NOMO-1 treated with DMSO at 0.1 percent for 48 hours (cell line): Measurements from ENCODE around the gene ABCB6.

Experiments
- DNase-seq: peaks from one replicate; lab custom pipeline; 2025; ENCODE audit not compliant: unreplicated experiment; lab: John Stamatoyannopoulos, UW

Gene ABCB6

DNA sequence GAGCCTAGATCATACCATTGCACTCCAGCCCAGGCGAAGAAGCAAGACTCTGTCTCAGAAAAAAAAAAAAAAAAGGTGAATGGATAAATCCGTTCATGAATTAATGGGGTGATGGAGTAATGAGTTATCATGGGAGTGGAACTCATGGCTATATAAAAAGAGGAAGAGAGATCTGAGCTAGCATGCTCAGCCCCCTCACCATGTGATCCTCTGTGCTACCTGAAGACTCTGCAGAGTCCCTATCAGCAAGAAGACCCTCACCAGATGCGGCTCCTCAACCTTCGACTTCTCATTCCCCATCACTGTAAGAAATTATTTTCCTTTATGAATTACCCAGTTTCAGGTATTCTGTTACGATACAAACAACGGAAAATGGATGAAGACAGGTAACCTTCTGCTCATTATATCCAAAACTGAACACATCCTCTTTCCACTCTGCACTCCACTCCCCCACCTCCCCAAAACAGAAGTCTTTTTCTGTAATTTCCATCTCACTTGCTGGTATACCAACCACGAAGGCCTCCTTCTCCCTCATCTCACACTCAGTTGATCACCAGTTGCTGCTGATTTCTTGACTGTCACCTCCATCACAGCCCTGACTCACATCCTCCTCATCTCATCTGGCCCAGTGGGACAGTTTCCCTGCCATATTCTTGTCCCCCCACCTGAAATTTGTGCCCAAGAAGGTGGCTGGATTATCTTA lies 31.9 kb downstream of the ABCB6 start:
- no peak for DNase-seq

DNA sequence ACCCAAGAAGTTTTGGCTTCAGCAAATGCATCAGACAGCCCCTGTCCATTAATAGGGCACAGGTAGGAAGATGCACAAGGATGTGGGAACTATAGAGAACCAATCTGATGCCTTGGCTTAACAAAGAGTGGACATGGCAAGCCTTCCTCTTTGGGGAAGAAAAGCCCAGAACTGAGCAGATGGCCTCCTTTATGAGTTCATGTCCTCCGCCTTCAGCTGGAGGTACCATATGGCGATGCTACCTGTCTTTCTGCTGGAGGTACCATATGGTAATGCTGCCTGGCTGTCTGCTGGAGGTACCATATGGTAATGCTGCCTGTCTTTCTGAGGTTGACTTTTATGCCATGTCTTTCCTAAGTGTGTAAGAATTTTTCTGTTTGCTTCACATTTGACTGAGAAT lies 34.6 kb downstream of the ABCB6 start:
- DNase-seq, result no peak

DNA sequence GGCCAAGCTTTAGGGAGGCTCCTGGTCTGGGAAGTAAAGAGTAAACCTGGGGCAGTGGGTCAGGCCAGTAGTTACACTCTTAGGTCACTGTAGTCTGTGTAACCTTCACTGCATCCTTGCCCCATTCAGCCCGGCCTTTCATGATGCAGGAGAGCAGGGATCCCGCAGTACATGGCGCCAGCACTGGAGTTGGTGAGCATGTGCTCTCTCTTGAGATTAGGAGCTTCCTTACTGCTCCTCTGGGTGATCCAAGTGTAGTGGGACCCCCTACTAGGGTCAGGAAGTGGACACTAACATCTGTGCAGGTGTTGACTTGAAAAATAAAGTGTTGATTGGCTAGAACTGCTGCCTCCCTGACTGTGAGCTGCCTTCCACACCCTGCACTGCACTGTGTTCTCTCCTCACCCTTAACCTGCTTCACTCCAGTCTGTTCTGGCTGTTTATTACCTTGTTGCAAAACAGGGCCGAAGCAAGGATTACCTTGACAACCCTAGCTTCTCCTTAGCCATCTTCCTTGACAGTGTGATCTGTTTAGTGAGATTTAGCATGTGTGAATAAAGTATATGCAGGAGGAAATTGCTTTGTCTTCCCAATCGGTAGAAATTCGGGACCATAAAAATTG lies 35.5 kb downstream of the ABCB6 start:
- DNase-seq, result no peak

DNA sequence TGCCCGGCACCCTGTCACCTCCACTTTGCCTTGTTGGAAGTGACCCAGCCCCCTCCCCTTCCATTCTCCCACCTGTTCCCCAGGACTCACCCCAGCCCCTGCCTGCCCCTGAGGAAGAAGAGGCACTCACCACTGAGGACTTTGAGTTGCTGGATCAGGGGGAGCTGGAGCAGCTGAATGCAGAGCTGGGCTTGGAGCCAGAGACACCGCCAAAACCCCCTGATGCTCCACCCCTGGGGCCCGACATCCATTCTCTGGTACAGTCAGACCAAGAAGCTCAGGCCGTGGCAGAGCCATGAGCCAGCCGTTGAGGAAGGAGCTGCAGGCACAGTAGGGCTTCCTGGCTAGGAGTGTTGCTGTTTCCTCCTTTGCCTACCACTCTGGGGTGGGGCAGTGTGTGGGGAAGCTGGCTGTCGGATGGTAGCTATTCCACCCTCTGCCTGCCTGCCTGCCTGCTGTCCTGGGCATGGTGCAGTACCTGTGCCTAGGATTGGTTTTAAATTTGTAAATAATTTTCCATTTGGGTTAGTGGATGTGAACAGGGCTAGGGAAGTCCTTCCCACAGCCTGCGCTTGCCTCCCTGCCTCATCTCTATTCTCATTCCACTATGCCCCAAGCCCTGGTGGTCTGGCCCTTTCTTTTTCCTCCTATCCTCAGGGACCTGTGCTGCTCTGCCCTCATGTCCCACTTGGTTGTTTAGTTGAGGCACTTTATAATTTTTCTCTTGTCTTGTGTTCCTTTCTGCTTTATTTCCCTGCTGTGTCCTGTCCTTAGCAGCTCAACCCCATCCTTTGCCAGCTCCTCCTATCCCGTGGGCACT lies 36.2 kb downstream of the ABCB6 start:
- DNase-seq, result no peak

DNA sequence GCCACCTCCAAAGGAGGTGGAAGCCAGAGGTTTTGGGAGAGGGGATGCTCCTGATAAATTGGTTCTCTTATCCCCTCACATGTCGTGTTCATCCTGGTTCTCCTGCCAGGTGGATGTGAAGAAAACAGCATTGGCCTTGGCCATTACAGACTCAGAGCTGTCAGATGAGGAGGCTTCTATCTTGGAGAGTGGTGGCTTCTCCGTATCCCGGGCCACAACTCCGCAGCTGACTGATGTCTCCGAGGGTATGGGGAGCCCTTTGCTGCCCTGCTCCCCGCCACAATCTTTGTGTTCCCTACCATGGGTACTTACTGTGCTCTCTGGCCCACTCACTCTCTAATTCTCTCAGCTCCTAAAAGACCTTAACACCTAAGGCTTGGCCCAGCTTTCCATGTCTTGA lies 37.2 kb downstream of the ABCB6 start:
- no peak for DNase-seq

DNA sequence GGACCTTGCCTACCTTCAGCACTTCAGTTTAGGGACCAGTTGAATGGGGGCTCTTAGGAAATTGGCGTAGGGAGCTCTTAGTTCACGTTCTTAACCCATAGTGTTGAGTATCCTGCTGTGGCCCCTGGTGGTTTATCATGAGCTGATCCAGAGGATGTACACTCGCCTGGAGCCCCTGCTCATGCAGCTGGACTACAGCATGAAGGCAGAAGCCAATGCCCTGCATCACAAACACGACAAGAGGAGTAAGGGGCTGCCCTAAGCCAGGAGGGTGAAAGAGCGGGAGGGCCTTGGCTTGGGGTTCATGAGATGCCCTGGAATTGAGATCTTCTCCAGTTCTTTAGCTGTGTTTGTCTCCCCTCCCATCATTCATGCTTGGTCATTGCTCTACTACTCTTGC lies 37.8 kb downstream of the ABCB6 start:
- no peak for DNase-seq

DNA sequence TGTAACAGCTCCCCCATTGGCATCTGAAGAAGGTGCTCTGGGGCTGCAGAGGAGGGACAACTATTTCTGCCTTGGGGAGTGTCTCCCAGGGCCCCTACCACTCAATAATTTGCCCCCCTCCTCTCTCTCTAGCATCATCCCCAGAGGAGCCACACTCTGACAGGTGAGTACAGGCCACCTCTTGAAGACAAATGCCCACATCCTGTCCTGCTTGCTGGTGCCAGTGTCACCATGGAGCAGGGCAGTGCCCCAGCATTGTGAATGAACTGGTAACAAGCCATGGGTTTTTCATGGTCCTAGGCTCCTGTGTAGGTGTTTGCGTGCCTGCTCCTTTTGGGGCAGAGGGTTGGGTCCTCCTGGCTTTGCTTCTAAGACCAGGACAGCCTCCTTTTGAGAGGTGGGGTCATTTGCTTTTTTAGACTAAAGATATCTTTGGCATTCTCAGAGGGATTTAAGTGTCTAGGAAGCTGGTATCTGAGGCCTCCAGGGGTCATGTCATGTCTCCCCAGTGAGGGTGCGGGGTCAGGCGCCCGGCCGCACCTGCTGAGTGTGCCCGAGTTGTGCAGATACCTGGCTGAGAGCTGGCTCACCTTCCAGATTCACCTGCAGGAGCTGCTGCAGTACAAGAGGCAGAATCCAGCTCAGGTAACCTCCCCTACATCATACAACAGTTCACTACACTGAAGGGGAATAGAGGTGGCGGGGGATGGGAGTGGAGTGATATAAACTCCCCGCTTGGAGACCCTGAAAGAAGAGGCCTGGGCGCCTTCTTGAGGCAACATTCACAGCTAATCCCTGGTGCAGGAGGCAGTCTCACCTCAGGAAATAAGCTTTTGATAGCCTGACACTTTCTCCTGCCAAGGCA lies 38.9 kb downstream of the ABCB6 start:
- DNase-seq, result no peak

DNA sequence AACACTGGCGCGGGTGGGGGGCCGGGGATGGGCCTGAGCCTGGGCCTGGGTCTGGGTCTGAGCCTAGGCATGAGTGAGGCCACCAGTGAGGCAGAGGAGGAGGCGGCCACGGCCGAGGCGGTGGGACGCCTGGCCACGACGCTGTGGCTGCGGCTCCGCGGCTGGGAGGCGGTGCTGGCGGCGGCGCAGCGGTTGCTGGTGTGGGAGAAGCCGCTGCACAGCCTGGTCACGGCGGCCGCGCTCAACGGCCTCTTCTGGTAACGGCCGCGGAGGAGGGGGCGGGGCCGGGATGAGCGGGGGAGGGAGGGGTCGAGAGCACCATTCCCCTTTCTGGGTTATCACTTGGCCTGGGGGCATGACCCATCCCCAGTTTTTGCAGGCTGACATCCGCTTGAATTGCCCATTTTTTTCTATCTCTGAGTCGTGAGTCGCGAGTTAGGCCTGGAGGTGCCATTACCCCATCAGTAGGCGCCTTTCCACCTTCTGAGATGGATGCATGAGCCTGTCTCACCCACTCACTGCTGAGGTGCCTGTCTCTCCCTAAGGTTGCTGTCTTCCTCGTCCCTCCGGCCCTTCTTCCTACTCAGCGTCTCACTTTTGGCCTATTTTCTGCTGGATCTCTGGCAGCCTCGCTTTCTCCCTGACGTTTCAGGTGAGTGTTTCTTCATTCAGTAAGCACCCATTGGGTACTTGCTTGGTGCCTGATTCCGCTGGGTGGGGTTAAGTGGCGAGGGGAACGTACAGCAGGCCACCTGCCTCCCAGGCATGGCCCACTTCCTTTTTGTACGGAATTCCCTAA lies 40.2 kb downstream of the ABCB6 start:
- peak; percentile 15 for DNase-seq

DNA sequence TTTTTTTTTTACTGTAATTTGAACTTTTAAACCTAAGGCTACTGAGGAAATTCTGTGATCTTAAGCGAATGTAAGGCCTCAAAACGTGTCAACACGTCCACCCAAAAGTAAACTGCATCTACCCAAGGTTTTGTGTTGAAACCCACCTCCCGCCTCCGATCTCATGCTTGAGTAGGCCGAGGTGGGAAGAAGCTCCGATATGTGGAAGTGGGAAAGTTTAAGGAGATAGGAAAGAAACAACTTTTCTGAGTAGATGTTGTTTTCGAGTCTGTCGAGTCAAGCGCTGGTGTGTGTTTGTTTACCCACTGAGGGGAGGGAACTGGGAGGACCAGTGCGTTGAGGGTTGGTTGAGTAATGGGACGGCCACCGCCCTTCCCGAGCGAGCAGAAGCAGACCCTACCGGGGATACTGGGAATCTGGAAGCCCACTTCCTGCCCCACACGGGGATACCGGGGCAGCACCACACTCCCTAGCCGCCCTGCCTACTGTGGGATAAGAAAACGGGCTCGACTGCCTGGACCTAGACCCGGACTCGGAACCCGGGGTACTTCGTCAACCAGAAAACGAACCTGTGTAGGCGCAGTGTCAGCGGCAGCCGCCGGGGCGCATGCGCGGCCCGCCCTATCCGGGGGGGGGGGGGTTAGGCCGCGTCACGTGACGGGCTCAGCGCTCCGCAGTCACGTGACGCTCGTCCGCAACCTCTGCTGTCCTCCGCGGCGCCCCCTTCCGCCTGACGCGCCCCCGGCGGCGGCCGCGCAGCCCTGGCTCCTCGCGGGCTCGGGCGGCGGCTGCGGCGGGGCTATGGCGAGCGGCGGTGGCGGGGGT lies 41.0 kb downstream of the ABCB6 start, which contains the start of gene RETREG2:
Gene RETREG2, plus strand, starts transcription at position 724 of the 825 bp plus-strand sequence. Its CDS starts 78 bp downstream, at position 802.
- DNase-seq, result peak; percentile 88

DNA sequence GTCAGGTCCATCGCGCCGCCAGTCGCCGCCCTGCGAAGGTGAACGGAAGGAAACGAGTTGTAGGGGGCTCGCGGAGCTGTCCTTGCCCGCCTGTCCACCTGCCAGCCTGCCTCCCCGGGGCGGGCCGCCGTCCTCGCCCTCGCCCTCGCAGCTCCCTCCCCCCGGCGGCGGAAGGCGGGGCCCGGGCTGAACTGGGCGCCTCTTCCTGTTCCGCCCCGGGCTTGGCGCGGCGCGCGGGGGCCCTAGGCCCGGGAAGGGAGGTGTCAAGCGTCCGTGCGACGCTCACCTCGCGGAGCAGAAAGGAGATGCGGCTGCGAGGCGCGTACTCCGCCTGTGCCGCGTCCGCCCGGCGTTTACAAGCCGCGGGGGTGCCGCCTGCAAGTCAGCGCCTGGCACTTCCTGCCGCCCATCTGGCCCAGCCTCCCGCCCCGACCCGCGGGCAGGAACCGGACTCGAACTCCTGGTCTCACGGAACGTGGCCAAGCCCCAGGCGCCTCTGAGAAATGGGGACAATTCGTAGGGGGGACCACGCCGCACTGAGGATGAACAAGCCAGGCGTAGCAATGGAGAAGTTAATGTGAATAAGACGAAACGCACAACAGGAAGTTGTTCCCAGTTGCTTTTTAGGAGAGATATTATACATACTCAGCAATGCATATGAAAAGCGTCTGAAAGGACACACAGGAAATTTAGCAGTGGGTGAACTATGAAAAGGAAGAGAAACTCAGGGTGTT lies 41.8 kb downstream of the ABCB6 start, which contains the start of gene CNPPD1:
Gene CNPPD1, minus strand, starts transcription at position 108 of the 734 bp plus-strand sequence. Its CDS starts 97 bp downstream, at position 11.
- peak; percentile 84 for DNase-seq

DNA sequence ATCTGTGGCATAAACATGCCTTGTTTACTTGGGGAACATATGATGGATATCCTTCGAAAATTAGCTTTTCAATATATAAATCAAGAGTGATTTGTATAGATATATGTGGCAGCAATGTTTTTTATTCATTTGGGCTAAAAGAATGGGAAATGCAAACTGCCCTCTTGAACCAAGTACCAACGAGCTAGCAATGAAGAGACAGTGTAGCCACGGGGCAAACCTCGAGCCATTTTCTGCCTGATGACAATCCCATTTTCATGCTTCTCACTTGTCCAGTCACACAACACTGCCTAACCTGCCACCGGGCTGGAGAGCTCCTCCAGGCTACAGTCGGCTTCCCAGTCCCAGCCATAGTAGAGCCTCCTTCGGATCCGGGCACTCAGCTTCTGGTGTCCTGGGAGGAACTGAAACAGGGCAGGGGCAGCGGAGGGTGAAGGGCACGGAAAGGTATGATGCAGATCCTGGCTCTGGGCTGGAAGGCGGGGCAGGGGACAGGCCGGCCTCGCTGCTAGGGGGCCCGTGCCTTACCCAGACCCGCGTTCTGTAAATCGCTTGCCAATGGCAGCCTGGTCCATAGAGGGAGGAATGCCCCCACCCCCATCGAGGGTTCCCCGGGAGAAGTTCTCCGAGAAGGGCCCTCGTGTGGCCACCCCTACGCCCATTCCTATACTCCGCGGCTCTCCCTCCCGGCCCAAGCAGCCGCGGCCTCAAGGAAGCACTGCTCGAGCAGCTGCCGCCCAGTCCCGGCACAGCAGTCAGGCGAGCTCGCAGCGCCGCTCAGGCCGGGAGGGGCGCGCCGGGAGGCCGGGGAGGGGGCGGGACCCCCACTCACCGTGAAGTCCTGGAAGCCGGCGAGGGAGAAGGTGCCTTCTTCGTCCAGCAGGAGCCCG lies 42.6 kb downstream of the ABCB6 start:
- peak; percentile 23 for DNase-seq

DNA sequence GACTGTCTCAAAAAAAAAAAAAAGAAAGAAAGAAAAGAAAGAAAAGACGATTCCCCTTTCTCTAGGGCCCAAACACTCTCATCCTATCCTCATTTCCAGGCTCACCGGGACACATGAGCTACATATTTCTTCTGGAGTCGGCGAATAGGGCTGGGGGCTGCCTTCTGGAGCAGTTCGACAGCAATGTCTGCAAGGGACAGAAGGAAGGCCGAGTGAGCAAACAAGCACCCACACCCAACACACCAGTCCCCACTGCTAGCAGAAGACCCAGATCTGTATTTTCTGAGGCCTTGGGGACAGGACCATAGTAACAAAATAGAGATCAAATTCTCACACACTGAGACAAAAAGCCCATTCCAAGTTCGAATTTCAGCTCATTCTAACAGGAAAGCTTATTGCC lies 43.3 kb downstream of the ABCB6 start:
- no peak for DNase-seq

DNA sequence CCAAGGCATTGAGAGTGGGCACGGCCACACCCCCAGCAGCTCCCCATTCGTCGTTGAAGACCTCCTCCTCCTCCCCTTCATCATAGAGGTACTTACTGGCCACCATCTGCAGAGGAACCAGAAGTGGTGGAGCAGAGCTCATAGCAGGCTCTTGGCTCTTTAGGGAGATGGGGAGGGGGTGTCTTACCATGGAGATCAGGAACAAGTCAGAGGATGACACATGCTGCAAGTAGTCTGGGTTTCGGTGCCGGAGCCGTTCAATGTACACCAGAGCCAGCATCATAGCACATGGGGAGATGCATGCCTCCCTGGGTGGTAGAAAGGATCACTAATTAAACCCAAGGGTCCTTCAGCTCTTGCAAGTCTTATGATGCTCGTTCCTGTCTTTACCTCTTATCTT lies 44.0 kb downstream of the ABCB6 start:
- no peak for DNase-seq

DNA sequence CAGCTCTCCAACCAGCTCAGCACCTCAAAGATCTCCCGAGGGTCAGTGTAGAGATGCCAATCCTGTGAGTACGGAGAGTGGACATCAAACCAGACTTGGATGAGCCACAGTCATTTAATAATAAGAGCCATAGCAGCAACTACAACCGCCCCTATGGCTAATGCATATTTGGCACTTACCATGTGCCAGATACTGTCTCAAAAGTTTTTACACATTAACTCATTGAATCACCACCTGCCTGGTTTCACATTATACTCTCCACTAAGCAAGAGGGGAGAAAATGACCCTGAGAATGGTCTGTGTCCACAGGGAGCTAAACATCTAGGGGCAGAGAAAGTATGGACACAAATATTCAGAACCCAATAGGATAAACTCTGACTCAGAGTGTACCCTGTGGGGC lies 44.6 kb downstream of the ABCB6 start:
- no peak for DNase-seq

DNA sequence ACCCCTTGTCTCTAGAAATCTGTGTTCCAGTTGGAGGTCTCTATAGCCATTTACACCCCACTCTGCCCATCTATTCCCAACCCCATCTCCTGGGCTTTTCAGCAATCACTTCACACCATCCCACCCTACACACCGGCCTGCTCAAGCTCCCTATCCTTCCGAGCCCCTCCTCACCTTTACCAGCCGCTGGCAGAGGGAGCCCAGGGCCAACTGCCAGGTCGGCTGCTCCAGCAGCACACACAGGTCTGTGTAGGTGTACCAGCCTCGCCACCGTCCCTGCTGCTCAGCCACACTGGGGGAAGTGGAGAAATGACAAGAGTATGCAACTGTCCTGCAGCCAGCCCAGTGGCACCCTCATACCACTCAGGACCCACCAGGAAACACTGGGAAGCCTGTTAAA lies 45.6 kb downstream of the ABCB6 start:
- no peak for DNase-seq

DNA sequence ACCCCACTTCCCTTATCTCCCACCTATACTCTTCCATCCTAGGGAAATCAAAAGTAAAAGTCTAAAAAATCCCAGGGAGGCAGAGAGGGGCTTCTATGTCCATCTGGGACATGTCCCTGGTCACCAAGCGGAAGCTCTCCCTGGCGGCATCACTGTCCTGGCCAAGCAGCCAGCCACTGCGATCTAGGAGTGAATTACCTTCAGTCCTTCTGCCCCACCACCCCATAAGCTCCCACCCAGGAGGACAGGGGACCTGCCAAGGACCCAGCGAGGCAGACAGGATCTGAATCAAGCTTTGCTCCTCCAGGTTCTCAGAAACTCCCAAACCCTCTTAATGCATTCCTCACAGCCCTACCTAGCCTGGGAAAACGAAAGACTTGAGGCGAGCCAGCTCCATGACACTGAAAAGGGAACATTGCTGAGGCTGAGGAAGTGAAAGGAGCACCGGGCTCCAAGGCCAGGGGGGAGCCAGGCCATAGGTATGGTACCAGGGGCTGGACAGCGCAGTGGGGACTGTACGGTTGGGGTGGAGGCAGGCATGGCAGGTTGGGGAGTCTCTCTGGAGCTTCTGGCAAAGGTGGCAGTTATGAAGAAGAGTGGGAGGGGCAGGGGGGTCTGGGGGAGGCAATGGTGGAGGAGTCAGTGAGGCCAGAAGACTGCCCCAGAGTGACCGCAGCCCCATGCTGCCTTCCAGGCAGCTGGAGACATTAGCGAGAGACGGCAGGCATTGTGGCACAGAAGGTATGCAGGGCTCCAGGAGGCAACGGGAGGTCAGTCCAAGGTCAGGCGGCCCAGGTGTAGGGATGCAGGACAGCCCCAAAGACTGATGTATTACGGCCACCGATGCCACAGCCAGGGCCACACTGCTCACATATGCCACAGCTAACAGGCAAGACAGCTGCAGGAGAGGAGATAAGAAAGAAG lies 46.3 kb downstream of the ABCB6 start:
- no peak for DNase-seq
